Natural killer cell (primary cell): ENCODE results near the gene ZNF22. TPM values are rescaled to one million over a fixed set of nuclear protein-coding genes. Genes with fewer than 3 reads are reported as not detected.

ENCODE experiments used
- ATAC-seq, 3 donors: fragments of 150-1000 bp in 2 of 3; fragments of 200-7000 bp in 1 of 3; cut with Tn5 transposase; 1 replicate in 1 of 3; 2 replicates in 2 of 3; pipeline ENCODE4 v1.10.0; 2021; ENCODE audit warnings: mild to moderate bottlenecking in 2 of 3, moderate library complexity in 2 of 3
- DNase-seq, 2 donors: peaks; one replicate each; pipeline versions ENCODE4 v3.0.0 to v3.0.0-alpha.2; 2013 to 2021; ENCODE audit warnings: mixed read lengths in 1 of 2
- H3K27ac ChIP-seq: one replicate; pipeline ENCODE4 v1.5.1; 2013; ENCODE audit warnings: mild to moderate bottlenecking, low read length
- H3K27me3 ChIP-seq: one replicate; pipeline ENCODE4 v1.6.1; 2013; ENCODE audit warnings: low read length; ENCODE audit not compliant: control insufficient read depth, insufficient read depth
- H3K36me3 ChIP-seq: one replicate; pipeline ENCODE4 v1.6.1; 2013; ENCODE audit warnings: low read length; ENCODE audit not compliant: control insufficient read depth, insufficient read depth
- H3K4me1 ChIP-seq: one replicate; pipeline ENCODE4 v1.6.1; 2013; ENCODE audit warnings: low read length; ENCODE audit not compliant: control insufficient read depth, insufficient read depth
- H3K4me3 ChIP-seq: one replicate; pipeline ENCODE4 v1.5.1; 2013; ENCODE audit warnings: low read length
- H3K9me3 ChIP-seq: one replicate; pipeline ENCODE4 v1.6.1; 2013; ENCODE audit warnings: low read length; ENCODE audit not compliant: control insufficient read depth, insufficient read depth
- H3K27ac Mint-ChIP-seq, 2 donors: one replicate each; pipeline ENCODE4 v1.8.0; 2022; ENCODE audit warnings: mild to moderate bottlenecking in 2 of 2, mixed read lengths in 2 of 2, moderate library complexity in 1 of 2
- H3K27me3 Mint-ChIP-seq, 2 donors: one replicate each; pipeline ENCODE4 v1.8.0; 2022; ENCODE audit warnings: low read depth in 2 of 2, mixed read lengths in 2 of 2
- H3K36me3 Mint-ChIP-seq: one replicate; pipeline ENCODE4 v1.8.0; 2022; ENCODE audit warnings: mixed read lengths
- H3K4me1 Mint-ChIP-seq, 2 donors: one replicate each; pipeline ENCODE4 v1.8.0; 2022; ENCODE audit warnings: mixed read lengths in 2 of 2
- H3K4me3 Mint-ChIP-seq: one replicate; pipeline ENCODE4 v1.8.0; 2022; ENCODE audit warnings: mild to moderate bottlenecking, moderate library complexity, mixed read lengths
- H3K9me3 Mint-ChIP-seq, 2 donors: one replicate each; pipeline ENCODE4 v1.8.0; 2022; ENCODE audit warnings: mixed read lengths in 2 of 2
- WGBS: methylation state at CpG from one replicate; pipeline ENCODE4 v1.1.7; 2013; ENCODE audit warnings: missing lambda C conversion rate; ENCODE audit not compliant: insufficient coverage; 5-methylcytosine and 5-hydroxymethylcytosine counted together
- intact Hi-C: fragments of 100-400 bp; cut with micrococcal nuclease; formaldehyde crosslinking; loops from one replicate; pipeline ENCODE4 v1.14.2; 2022
- total RNA-seq, 4 donors: library from RNA; stranded (reverse); fragments of 120-200 nt in 1 of 4; gene quantifications; one replicate each; pipeline versions ENCODE4 v1.2.3 to v1.2.4, GENCODE V29; 2013 to 2022
- TF ChIP-seq, protein P1 (sequence below): fragments of 200-600 bp; IDR thresholded peaks from one replicate; pipeline ENCODE4 v1.8.0; 2022; ENCODE audit warnings: antibody characterized with exemption

Gene ZNF22
- total RNA-seq, 3 donors from 2014 or later (not counting 1 experiment from before 2014, with no cell fraction given), result 24.2 to 31.8 (median 25.0) TPM

DNA sequence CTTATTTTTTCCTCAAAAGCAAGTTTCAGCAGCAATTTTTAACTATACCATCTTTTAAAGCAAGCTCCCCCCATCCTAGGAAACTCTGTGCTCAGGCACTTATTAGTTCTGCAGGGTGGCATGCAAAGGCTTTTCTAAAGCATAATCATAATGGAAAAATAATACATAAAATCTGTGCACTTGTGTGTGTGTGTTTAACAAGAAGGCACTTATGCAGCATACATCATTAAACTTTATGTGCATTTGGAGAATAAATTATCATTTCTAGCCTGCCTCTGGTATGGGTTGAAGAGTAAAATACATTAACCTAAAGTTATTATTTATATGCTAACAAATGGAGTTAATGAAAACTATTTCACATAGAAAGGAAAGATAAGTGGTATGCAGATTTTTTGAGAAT lies 46.7 kb upstream of the ZNF22 start:
- H3K4me3 ChIP-seq, result no peak overlapping the region
- H3K27ac ChIP-seq, result no peak overlapping the region
- H3K4me1 ChIP-seq, result peaks cover 28% of the 10 kb centered on the region
- peak overlapping the region in 1 of 2 donors; percentile 21 for H3K27ac Mint-ChIP-seq
- H3K27me3 ChIP-seq, result no peaks in the 10 kb centered on the region
- peaks cover 8% of the 10 kb centered on the region for H3K36me3 ChIP-seq
- H3K4me3 Mint-ChIP-seq, result no peak overlapping the region
- no peaks in the 10 kb centered on the region for H3K9me3 Mint-ChIP-seq
- no peak for ATAC-seq
- peaks cover 45 to 52% of the 10 kb centered on the region in 2 donors for H3K4me1 Mint-ChIP-seq
- no peaks in the 10 kb centered on the region for H3K9me3 ChIP-seq
- no peaks in the 10 kb centered on the region for H3K27me3 Mint-ChIP-seq
- TF ChIP-seq, protein P1, sequence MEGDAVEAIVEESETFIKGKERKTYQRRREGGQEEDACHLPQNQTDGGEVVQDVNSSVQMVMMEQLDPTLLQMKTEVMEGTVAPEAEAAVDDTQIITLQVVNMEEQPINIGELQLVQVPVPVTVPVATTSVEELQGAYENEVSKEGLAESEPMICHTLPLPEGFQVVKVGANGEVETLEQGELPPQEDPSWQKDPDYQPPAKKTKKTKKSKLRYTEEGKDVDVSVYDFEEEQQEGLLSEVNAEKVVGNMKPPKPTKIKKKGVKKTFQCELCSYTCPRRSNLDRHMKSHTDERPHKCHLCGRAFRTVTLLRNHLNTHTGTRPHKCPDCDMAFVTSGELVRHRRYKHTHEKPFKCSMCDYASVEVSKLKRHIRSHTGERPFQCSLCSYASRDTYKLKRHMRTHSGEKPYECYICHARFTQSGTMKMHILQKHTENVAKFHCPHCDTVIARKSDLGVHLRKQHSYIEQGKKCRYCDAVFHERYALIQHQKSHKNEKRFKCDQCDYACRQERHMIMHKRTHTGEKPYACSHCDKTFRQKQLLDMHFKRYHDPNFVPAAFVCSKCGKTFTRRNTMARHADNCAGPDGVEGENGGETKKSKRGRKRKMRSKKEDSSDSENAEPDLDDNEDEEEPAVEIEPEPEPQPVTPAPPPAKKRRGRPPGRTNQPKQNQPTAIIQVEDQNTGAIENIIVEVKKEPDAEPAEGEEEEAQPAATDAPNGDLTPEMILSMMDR, result no peak
- intact Hi-C loops, result no loop called here
- H3K36me3 Mint-ChIP-seq, result no peaks in the 10 kb centered on the region
- no peak for DNase-seq

DNA sequence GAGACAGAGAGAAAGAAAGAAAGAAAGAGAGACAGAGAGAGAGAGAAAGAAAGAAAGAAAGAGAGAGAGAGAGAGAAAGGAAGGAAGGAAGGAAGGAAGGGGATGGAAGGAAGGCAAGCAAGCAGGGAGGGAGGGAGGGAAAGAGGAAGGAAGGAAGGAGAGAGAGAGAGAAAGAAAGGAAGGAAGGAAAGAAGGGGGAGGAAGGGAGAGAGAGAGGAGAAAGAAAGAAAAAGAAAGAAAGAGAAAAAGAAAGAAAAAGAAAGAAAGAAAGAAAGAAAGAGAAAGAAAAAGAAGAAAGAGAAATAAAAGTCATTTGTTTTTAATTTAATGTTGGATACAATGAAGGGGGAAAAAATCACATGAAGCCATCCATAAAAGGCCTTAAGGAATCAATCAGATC lies 45.8 kb upstream of the ZNF22 start:
- H3K27me3 ChIP-seq, result no peaks in the 10 kb centered on the region
- H3K36me3 ChIP-seq, result peaks cover 8% of the 10 kb centered on the region
- intact Hi-C loops, result no loop called here
- H3K4me1 ChIP-seq, result peaks cover 28% of the 10 kb centered on the region
- Mint-ChIP-seq H3K4me3 (no peak overlapping the region), H3K4me1 (peaks cover 36 to 47% of the 10 kb centered on the region in 2 donors), H3K9me3 (no peaks in the 10 kb centered on the region), H3K27ac (peak overlapping the region in 1 of 2 donors; percentile 5), H3K27me3 (no peaks in the 10 kb centered on the region), H3K36me3 (no peaks in the 10 kb centered on the region)
- DNase-seq (no peak), ATAC-seq (no peak)
- H3K9me3 ChIP-seq, result no peaks in the 10 kb centered on the region
- no peak overlapping the region for H3K4me3 ChIP-seq
- no peak overlapping the region for H3K27ac ChIP-seq
- TF ChIP-seq, protein P1, result no peak

DNA sequence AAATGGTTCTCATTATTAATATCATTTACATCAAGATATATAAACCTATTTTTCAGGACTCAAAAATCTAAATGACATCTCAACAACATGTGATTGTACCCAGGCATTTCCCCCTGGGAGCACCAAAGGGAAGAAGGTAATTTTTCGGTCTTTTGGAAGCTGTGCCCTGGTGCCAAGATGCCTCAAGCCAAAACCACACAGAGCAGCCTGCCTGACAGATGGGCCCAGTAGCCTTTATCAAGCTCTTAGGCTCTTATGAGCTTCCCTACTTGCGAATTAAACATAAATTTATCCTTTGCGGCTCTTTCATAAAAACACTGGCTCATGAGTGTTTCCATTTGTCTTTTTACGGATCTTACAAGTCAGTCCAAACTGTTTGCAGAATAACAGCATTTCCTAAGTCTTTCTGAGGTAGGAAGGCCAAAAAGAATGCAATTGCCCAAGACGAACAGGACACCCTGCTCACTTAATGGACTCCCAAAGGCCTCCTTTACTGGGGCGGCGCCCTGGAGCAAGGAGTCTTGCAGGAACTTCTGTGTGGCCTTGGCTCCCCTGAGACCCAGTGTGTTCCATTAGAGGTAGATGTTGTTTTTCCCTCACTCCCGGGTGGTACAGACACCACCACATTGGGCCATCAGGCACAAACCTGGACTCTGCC lies 45.2 kb upstream of the ZNF22 start:
- peaks cover 40 to 47% of the 10 kb centered on the region in 2 donors for H3K4me1 Mint-ChIP-seq
- no peak for ATAC-seq
- H3K27me3 ChIP-seq, result no peaks in the 10 kb centered on the region
- no peaks in the 10 kb centered on the region for H3K27me3 Mint-ChIP-seq
- H3K36me3 Mint-ChIP-seq, result no peaks in the 10 kb centered on the region
- DNase-seq, result no peak
- no peak overlapping the region for H3K4me3 Mint-ChIP-seq
- no peaks in the 10 kb centered on the region for H3K9me3 Mint-ChIP-seq
- H3K9me3 ChIP-seq, result no peaks in the 10 kb centered on the region
- no peak overlapping the region for H3K27ac Mint-ChIP-seq
- H3K27ac ChIP-seq, result no peak overlapping the region
- peaks cover 8% of the 10 kb centered on the region for H3K36me3 ChIP-seq
- H3K4me1 ChIP-seq, result peaks cover 29% of the 10 kb centered on the region
- intact Hi-C loops, result no loop called here
- 86% methylated on average over 8 of the region's 8 CpGs for WGBS
- H3K4me3 ChIP-seq, result no peak overlapping the region
- TF ChIP-seq, protein P1, result no peak

DNA sequence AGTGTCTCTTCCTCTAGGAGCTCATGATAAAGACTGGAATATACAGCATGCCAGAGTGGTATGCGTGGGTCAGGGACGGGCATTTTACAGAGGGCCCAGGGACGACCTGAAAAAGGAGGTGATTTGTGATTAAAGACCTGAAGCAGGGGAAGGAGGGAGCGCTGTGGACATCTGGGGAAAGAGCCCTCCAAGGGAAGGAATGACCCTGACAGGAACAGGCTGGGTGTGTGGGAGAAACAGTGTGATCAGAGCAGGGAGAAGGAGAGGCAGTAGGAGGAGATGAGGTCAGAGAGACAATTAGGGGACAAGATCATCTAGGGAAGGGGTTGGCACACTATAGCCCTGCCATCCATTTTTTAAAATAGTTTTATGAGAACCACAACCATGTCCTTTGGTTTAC lies 44.5 kb upstream of the ZNF22 start:
- intact Hi-C loops, result no loop called here
- Mint-ChIP-seq H3K27ac (no peak overlapping the region), H3K4me3 (no peak overlapping the region), H3K27me3 (no peaks in the 10 kb centered on the region), H3K36me3 (no peaks in the 10 kb centered on the region), H3K4me1 (peaks cover 47 to 51% of the 10 kb centered on the region in 2 donors), H3K9me3 (no peaks in the 10 kb centered on the region)
- ATAC-seq (no peak), DNase-seq (no peak)
- Histone ChIP-seq H3K4me3 (no peak overlapping the region), H3K9me3 (no peaks in the 10 kb centered on the region), H3K36me3 (peaks cover 8% of the 10 kb centered on the region), H3K27me3 (no peaks in the 10 kb centered on the region), H3K27ac (no peak overlapping the region), H3K4me1 (peaks cover 33% of the 10 kb centered on the region)
- 94% methylated on average over 4 of the region's 4 CpGs for WGBS
- TF ChIP-seq, protein P1, result no peak
